A204.1 (cell line): ENCODE results near the gene APPL2.

Source experiments
- FAIRE-seq: peaks from 2 replicates; lab custom pipeline; 2012; peaks lifted over from hg19 to GRCh38; lab: Jason Lieb, UNC

APPL2 gene

GRCh38 chr12:105222284-105222655, 13.7 kb downstream of the APPL2 start:
- no peak for FAIRE-seq

GRCh38 chr12:105221583-105222283, 14.2 kb downstream of the APPL2 start:
- FAIRE-seq = no peak

- FAIRE-seq = no peak
Measured at GRCh38 chr12:105220929-105221290, 15.1 kb downstream of the APPL2 start.

GRCh38 chr12:105220150-105220928, 15.6 kb downstream of the APPL2 start:
- FAIRE-seq = no peak

- FAIRE-seq = no peak
Measured at GRCh38 chr12:105219261-105220028, 16.5 kb downstream of the APPL2 start.

- no peak for FAIRE-seq
Measured at GRCh38 chr12:105218434-105218833, 17.5 kb downstream of the APPL2 start.

GRCh38 chr12:105214670-105215375, 21.2 kb downstream of the APPL2 start:
- no peak for FAIRE-seq

- FAIRE-seq = no peak
Measured at GRCh38 chr12:105214148-105214547, 21.8 kb downstream of the APPL2 start.

GRCh38 chr12:105212438-105212837, 23.5 kb downstream of the APPL2 start:
- FAIRE-seq = no peak

- no peak for FAIRE-seq
Measured at GRCh38 chr12:105209091-105209490, 26.9 kb downstream of the APPL2 start.

GRCh38 chr12:105206686-105207374, 29.1 kb downstream of the APPL2 start:
- FAIRE-seq = no peak

GRCh38 chr12:105205322-105206048, 30.5 kb downstream of the APPL2 start:
- FAIRE-seq = no peak

GRCh38 chr12:105204916-105205315, 31.1 kb downstream of the APPL2 start:
- no peak for FAIRE-seq

GRCh38 chr12:105204127-105204526, 31.8 kb downstream of the APPL2 start:
- no peak for FAIRE-seq

GRCh38 chr12:105202202-105202601, 33.8 kb downstream of the APPL2 start:
- no peak for FAIRE-seq

GRCh38 chr12:105201299-105201698, 34.7 kb downstream of the APPL2 start:
- no peak for FAIRE-seq

GRCh38 chr12:105200385-105200784, 35.6 kb downstream of the APPL2 start:
- no peak for FAIRE-seq

- no peak for FAIRE-seq
Measured at GRCh38 chr12:105198961-105199360, 37.0 kb downstream of the APPL2 start.

GRCh38 chr12:105196090-105196489, 39.9 kb downstream of the APPL2 start:
- no peak for FAIRE-seq

- FAIRE-seq = no peak
Measured at GRCh38 chr12:105194947-105195346, 41.0 kb downstream of the APPL2 start.

- FAIRE-seq = no peak
Measured at GRCh38 chr12:105192624-105193225, 43.2 kb downstream of the APPL2 start.
